Hair follicular keratinocyte (primary cell): Measurements from ENCODE around the gene ZNF100. TPM values are rescaled to one million over a fixed set of nuclear protein-coding genes. Genes with fewer than 3 reads are reported as not detected.

ENCODE experiments used
- total RNA-seq: library from RNA; depleted of rRNA; stranded (reverse); fragments of >200 nt; gene quantifications from 2 replicates; pipeline ENCODE4 v1.2.3, GENCODE V29; 2015

ZNF100 gene
- total RNA-seq = 2.3 and 2.9 TPM in 2 replicates

GRCh38 chr19:21767065-21767800 is at the start of gene ZNF100:
Gene ZNF100, minus strand, starts transcription at chr19:21767579. Its CDS starts 150 bp downstream, at chr19:21767429.

Other genes starting within 250 kb of the ZNF100 start
- 2.0 and 2.9 TPM in 2 replicates for gene ZNF43, start 68.6 kb upstream of the ZNF100 start, total RNA-seq
- gene ZNF208, start 243.4 kb upstream of the ZNF100 start, total RNA-seq = 0.47 and 1.1 TPM in 2 replicates